ENCODE data around the gene CRMP1. TPM values are rescaled to one million over a fixed set of nuclear protein-coding genes. Genes with fewer than 3 reads are reported as not detected.

Gene CRMP1
- total and polyA plus RNA-seq, 2 of the 8 experiments (the other 6 are each of a cell fraction or from before 2014, with no cell fraction given) = 120 to 131 TPM

- TF ChIP-seq CHD1 (IDR thresholded peaks at IDR 0.05; ENCODE audit: low read depth, low read length) = no peak
Measured at GRCh38 chr4:5916229-5916628, 23.3 kb upstream of the CRMP1 start (continued).

Data from H1 (cell line).